HG03060 (cell line): Measurements from ENCODE around the gene PEPD.
"Not testable (repeated sequence)": the region's sequence is repeated elsewhere in the genome, so short reads cannot be mapped to it uniquely, and the experiment has no call there.

Experiments
- ATAC-seq: cut with Tn5 transposase; IDR thresholded peaks from one replicate; pipeline ENCODE4 v1.9.1; 2021; ENCODE audit warnings: low read depth, moderate number of reproducible peaks; ENCODE audit not compliant: unreplicated experiment

The PEPD gene

DNA sequence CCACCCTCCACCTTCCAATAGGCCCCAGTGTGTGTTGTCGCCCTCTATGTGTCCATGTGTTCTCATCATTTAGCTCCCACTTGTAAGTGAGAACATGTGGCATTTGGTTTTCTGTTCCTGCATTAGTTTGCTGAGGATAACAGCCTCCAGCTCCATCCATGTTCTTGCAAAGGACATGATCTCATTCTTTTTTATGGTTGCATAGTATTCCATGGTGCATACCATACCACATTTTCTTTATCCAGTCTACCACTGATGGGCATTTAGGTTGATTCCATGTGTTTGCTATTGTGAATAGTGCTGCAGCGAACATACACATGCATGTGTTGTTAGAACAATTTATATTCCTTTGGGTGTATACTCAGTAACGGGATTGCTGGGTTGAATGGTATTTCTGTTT lies 42.0 kb downstream of the PEPD start:
- ATAC-seq: not testable (repeated sequence)

DNA sequence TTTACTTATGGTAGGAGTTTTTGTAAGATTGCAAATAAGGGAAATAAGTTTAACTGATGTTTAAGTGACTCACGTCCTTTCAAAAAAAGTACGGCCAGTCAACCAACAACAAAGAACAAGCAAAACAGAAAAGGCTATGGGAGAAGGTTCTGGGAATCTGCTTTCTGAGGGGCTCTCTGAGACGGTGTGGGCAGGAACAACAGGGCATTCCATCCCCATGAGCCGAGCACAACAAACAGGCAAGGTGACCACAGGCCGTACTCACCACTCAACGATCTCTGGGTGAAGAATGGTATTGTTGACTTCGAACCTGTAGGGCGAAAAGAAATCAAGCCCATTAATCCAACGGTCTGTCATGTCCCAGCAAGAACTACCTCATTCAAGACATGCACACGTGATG lies 43.8 kb downstream of the PEPD start:
- ATAC-seq: no peak

DNA sequence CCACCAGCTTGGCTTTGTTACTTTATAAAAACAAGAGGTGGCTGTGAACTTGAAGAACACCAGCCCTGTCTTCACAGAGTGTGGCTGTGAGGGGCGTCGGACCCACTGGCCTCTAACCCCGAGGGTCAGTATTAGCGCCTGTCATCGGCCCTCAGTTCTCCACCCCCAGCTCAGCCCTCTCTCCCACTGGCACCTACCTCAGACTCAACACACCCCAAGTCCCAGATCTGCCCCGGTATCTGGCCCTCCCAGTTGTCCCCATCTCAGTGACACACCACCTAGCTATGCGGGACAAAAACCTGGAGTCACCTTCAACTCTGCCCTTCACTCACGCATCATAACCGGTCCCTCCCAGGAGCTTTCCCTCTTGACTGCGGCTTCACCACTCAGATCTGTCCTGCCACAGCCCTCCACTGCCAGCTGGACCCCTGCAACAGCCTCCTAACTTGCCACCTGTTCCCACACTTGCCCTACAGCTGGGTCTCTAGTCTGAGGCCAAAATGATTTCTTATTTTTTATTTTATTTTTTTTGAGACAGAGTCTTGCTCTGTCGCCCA lies 45.4 kb downstream of the PEPD start:
- no peak for ATAC-seq

DNA sequence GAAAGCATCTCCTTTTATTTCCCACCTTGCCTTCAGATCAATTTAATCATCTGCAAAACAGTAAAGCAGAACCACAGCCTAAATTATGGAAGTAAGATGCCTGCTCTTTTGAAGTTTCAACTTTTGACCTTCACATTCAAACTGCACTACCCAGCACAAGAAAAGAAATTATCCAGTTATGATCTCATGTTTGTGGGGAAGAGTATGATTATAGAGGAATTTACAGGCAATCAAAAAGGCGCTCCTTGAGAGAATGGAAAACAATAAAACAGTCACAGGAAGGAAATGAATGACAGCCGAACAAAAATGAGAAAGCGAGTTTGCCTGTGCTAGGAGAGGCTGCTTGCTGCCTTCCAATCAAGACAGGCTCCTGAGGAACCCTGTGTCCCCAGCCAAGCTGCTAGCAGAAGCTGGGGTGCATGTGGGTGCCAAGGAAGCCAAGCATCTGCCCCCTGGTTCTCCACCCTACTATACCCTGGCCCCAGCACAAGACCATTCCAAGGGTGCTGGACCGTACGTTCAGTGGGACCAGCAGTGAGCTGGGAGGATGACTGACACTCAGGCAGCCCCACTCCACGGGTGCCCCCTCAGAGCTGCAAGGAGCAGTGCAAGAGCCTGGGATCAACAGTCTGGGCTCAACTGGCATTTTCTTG lies 47.8 kb downstream of the PEPD start:
- no peak for ATAC-seq

DNA sequence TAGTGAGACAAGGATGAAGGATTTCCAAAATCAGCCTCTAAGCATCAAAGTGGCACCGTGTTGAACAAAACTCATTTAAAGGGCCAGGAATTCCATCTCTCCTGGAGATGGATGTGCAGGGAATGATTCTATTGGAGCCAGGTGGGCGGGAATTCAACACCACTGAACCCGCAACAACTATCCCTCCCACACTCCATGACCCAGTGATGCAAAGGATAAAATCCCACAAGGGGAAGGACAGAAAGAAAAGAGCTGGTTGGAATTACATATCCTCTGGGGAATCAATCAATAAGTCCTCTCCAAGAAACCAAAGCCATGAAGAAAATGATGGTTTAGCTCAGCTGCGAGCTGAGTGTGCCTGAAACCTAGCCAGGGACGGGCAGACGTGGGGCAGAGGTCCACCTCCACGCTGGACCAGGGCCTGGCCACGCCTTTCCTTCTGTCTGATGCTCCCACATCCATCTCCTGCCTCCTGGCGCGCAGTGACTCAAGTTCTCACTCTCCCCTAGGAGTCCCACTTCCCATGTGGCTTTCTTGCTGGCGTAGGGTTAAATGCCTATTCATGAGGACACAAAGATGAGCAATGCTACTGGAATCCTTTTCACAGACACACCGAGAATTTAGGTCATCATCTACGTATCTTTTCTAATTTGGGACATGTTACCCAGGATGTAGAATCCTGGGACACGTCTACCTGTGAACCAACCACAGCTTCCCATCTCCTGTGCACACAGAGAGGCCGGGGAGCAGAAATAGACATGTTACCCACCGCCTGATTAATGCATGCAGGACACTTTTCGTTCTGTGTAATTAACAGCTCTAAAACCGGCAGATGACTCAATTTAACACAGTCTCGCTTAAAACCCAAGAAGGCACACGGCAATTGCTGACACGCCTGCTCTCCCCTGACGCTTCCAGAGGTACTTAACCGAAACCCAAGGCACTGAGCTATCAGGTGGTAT lies 48.6 kb downstream of the PEPD start:
- ATAC-seq: no peak

DNA sequence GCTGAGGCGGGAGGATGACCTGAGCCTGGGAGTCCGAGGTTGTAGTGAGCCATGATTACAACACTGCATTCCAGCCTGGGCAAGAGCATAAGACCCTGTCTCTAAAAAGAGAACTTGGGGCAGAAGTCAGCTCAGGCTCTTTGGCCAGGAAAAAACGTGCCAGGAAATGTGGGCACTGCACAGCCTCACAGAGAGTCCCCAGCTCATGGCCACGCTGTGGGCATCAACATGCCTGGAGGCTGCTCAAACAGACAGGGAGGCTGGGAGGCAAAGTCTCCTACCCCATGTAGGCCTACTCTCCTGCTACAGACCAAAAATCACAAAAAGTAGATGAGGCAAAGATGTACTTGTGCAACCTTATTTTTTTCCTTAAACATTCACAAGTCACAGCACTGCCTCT lies 49.4 kb downstream of the PEPD start:
- ATAC-seq: no peak

DNA sequence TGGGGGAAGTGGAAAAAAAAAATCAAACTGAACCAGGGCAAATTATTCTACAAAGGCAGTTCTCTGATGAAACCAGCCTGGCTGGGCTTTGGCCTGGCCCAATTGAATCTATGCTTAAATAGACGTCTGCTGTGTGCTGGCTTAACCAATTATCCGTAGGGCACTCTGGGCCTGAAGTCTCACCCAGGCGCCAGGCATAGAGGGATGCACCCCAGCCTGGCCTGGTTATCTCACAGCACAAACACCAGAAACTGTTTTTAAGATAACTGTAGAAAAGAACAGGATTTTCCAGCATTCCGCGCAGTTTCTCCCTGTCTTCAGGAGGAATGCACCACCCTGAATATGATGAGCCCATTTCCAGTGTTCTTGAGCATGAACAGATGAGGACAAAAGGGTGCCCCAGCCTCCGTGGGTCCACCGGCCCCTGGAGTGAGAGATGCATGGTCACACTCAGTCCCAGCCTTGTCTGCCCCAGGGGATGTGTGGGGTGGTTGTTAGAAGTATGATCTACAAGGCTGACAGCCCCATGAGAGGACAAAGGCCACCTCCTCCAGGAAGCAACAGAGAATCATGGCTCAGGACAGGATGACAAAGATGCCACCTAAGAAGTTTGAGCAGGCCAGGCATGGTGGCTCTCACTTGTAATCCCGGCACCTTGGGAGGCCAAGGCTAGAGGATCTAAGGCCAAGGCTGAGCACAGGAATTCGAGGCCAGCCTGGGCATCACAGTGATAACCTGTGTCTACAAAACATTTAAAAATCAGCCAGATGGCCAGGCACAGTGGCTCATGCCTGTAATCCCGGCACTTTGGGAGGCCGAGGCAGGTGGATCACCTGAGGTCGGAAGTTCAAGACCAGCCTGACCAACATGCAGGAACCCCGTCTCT lies 50.2 kb downstream of the PEPD start:
- no peak for ATAC-seq

DNA sequence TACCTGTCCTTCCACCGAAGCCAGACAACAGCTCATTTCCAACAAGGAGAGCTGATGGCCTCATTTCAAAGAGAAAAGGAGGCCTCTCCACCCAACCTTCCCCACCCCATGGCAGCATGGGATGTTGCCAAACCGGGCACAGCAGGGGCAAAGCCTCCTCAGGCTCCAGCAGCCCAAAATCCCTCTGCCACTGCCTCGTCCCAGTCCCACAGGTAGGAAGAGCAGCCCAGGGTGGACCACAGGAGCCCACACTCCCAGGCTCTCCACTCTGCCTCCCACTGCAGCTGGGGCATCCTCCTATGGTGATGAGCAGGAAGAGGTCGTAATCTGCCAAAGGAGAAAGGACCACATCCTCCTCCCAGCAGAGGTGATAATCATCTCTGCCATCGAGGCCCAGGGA lies 50.9 kb downstream of the PEPD start:
- no peak for ATAC-seq

DNA sequence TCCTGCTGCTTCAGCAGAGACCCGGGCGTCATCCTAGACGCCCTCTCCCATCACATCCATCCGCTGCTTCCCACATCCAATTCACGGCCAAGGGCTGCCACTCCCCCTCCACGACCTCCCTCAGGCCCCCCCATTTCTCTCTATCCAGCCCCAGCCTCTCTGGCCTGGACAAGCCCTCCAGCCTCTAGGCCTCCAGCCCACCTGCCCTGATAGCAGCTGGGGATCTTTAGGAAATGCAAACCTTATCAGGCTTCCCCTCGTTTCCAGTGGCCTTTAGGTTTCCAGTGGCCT lies 51.6 kb downstream of the PEPD start:
- no peak for ATAC-seq

DNA sequence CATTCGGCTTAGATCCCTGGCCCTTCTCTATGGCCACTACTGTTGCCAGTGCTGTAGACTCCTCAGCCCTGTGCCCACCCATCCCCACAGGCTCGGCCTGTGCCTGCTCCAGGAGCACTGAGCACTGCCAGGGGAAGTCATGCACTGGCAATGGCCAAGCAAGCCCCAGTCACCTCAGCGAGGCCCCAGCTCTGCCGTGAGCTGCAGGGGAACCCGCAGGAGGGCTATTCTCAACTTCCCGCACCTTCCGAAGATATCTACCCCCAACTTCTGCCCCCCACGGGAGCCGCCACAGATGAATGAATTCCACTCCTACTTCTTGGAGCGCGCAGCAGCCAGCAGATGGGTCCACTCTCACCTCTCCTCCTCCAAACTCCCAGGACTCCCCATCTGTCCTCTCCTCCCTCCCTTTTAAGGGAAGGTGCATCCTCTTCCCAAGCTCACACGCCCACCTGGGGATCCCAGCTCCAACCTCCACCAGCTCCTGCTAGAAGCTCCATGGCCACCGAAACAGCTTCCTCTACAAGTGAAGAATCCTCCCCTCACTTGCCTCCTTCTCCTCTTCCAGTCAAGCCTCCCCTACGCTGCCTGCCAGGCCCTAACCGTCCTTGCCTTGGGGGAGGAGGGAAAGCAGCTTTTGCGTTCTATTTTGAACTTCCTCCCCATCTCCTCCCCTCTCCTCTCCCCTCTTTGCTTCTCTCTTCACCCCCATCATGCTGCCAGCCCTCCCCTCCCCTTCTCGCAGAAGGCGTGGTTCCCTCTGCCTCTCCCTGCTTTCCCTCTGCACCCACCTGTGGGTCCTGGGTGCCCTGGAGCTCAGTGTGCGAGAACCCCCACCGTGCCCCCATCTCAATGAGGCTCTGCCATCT lies 52.2 kb downstream of the PEPD start:
- no peak for ATAC-seq

DNA sequence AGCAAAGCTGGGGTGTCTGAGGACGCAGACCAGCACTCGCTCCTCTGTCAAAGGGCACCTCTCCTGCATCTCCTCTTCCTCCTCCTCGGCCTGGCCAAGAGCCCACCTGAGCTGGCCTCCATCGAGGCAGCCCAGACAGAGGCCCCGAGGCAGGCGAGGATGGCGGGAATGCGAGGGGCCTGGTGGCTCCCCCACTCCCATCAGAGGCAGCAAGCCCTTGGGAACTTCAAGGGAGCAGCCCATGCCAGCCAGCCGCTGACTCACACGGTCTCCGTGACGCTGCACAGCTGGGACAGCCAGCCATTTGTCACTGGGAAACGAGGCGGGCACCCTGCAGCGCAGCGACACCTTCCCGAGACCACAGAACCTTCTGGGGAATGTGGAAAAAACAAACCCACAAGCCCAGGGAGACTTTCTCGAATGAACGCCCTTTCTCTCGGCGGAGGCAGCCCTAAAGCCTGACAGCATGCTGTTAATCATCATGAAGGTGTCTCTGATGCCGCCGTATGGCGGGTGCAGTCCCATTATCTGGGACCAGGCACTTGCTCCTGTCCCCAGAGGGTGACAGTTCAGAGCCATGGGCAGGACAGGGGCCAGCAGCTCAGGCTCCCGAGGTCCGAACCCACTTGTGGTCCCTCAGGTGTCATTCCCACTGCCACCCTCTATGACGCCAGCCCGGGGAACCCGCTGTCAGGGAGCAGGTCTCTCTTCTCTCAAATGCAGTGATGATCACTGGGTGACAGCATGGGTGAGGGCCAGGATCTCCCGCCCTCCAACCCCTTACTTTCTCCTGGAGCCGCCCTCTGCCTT lies 53.0 kb downstream of the PEPD start:
- no peak for ATAC-seq

DNA sequence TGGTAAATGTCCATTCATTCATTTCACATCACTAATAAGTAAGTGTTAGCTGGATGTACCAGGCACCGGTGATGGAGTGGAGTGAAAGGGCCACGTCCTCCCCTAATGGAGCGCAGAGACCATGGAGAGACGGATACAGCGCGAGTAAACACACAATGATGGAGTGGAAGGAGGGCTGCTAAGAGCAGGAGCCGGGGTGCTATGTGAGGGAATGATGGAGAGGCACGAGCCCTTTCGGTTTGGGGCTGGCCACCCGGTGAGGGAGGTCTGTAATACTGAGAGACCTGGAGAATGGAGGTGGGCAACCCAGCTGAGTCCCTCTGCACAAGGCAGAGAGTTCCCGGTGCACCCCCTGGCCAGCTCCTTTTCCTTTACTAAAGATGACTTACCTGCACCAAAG lies 53.7 kb downstream of the PEPD start:
- no peak for ATAC-seq

DNA sequence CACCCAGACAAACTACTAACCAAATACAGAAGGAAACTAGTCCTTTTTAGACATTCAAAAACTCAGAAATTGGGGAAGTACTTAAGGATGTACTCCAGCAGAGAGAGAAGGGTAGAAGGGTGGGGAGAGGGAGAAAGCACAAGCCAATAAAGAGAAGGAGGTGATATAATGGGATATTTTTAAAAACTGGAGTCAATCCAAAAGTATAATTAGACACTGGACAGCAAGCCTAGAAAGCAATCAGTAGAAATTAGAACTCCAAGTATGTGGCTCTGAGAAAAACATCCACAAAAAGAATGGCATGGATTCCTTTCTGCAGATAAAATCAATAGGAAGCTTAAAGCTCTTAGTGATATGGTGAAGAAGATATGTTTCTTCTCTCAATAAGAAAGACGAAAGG lies 55.8 kb downstream of the PEPD start:
- ATAC-seq: no peak

DNA sequence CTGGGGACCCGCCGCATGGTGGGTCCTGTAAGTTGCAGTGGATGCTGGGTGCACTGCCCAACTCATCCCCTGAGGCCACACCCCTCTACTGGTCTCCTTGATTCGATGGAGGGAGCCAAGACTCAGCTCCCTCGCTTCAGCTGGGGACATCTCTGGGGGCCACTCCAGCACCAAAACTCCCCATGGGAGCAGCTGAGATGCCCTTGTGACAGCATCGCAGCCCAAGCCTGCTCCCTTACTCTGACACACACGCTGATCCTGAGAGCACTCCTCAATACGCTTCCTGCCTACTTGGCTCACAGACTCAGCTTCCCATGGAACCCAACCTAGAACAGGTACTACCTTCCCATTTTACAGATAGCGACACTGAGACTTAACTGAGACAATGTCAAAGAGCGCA lies 56.2 kb downstream of the PEPD start:
- ATAC-seq: no peak

DNA sequence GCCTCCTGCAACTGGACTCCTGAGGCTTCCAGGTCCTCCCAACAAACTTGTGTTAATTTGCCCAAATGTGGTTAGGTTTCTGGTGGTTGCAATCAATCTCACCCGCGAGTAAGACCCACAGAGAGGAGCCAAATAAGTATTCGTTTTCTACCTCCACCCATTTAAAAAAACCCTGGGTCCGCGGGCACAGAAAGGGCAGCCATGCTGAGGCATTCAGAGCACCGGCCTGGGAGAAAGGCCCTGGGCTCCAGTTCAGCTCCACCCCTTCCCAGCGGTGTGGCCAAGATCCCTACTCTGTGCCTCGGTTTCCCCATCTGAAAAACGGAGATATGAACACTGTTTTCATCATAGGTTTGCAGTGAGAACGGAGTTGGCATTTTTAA lies 56.9 kb downstream of the PEPD start:
- no peak for ATAC-seq

DNA sequence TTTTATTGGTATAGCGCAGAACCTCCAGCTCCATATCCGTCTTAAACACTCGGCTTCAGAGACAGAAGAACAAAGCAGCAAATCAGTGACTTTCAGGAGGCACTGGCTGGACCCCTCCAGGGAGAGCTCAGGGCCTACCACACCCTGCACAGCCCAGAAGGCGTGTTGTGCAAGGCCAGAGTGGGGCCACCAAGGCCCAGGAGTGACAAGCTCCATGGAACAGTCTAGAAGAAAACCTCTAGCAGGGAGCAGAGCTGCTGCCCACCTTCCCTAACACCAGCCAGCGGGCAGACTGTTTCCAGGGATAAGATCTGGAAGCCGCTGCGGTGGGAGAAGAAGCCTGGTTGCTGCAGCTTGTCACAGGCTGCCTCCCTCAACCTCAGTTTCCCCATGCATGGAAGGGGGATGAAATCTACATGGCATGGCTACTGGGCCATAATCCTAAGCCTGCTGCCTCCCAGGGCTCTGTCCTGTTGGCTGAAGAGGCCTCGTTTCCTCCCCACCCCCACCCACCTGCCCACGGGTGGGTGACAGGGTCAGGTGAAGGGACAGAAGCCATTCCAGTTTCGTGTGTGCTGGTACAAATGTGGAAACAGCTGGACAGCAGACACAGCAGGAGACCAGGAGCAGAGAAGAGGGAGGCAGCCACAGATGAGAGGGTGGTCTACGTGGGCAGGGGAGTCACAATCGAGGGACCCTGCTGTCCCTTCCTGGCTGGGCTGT lies 57.4 kb downstream of the PEPD start:
- no peak for ATAC-seq

DNA sequence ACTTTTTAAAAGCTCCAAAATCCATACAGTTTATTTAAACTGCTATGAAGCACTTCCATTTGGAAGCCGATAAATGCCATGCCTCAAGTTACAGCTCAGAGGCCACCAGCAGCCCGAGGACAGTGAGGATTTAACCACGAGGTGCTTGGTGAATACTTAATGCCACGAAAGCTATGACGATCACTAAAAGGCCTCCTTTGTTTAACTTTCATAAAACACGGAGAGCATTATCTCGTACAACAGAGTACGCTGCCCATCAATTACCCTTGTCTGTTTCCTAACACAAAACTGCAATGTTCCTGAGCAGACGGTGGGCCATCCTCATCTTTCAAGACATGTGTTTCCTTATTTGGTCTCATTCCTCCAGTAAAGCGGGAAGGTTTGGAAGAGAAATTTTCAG lies 58.4 kb downstream of the PEPD start:
- no peak for ATAC-seq

DNA sequence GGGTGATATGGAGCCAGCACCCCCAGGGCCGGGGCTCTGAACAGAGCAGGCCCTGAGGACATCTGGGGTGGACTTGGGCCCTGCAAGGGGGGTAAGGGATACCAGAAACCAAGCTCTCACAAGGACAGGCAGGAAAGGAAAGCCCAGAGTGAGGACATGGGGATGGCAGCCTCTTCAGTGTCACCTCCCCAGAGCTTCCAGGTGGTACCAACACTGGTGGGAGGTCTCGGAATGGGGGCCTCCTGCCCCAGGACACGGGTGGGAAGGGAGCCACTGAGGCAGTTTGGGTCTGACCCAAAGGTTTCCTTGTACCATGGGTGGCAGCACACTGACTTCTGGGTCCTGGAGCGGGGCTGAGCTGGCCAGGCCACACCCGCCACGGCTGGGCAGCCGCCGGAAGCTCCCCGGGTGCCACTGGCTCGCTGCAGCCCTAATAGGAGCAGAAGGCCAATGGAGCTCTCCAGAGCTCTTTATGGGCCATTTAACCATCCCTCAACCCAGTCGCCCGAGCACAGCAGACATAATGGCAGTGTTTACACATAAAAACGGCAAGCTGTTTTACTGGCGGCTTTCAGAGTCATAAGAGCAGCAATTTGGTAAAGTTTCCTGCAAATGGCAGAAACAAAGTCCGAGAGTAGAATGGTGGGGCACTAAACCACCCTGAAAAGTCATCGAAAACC lies 59.3 kb downstream of the PEPD start:
- no peak for ATAC-seq
